Cardiac fibroblast (primary cell): Measurements from ENCODE around the gene IDI1.

Source experiments
- DNase-seq, 2 donors: peaks; one replicate each; pipeline versions ENCODE4 v3.0.0 to v3.0.0-alpha.2; 2010; ENCODE audit warnings: low read depth in 2 of 2
- H3K4me3 ChIP-seq, 2 donors: replicated peaks in 1 of 2; 1 replicate in 1 of 2; 2 replicates in 1 of 2; pipeline ENCODE4 v1.5.1; 2011; ENCODE audit warnings: low read depth in 2 of 2, low read length in 2 of 2, mild to moderate bottlenecking in 2 of 2, moderate library complexity in 1 of 2
- CTCF ChIP-seq: IDR thresholded peaks from one replicate; pipeline ENCODE4 v1.5.1; 2011; ENCODE audit warnings: low read depth, mild to moderate bottlenecking, low read length, inconsistent platforms

IDI1 gene

GRCh38 chr10:1090696-1091095, 41.8 kb upstream of the IDI1 start:
- H3K4me3 ChIP-seq, result no peak overlapping the region
- no peak for TF ChIP-seq CTCF
- no peak for DNase-seq

GRCh38 chr10:1089017-1089689, 40.2 kb upstream of the IDI1 start:
- TF ChIP-seq CTCF, result no peak

GRCh38 chr10:1086787-1087186, 37.9 kb upstream of the IDI1 start:
- TF ChIP-seq CTCF, result no peak
- no peak overlapping the region for H3K4me3 ChIP-seq
- DNase-seq, result no peak

More at GRCh38 chr10:1089017-1089689, 40.2 kb upstream of the IDI1 start:
- no peak for DNase-seq
- H3K4me3 ChIP-seq, result no peak overlapping the region

- peak in 1 of 2 donors; percentile 8 for DNase-seq
- TF ChIP-seq CTCF, result no peak
- H3K4me3 ChIP-seq, result no peak overlapping the region
Measured at GRCh38 chr10:1085258-1085657, 36.3 kb upstream of the IDI1 start.

- no peak overlapping the region for H3K4me3 ChIP-seq
- DNase-seq, result no peak
- TF ChIP-seq CTCF, result no peak
Measured at GRCh38 chr10:1084011-1084950, 35.4 kb upstream of the IDI1 start.

- no peak for DNase-seq
- H3K4me3 ChIP-seq, result no peak overlapping the region
- TF ChIP-seq CTCF, result no peak
Measured at GRCh38 chr10:1083581-1083980, 34.7 kb upstream of the IDI1 start.
